ENCODE results near the gene CAP1. TPM values are rescaled to one million over a fixed set of nuclear protein-coding genes. Genes with fewer than 3 reads are reported as not detected.

CAP1 gene
- total RNA-seq, 1 experiment from 2014 or later = 255 TPM

DNA sequence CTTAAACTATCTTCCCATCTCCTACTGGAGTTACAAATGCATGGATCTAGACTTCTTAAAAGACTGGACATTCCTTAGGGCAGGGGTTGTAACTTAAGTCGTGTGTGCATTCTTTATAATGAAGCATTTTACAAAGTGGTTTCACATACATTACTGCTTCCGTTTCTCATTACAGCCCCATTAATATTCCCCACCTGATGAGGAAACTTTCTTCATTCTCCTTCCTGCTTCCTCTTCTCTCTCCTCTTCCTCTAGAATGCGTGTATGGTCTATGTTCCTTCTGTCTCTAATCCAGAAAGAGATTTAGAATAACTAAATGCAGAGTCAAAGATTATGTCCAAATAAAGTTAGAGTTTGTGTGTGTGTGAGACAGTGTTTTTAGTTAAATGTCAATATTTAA is 1.8 kb upstream of the CAP1 start:
- peaks cover 8% of the 10 kb centered on the region for H3K79me1 ChIP-seq (ENCODE audit: insufficient read depth, low read depth, low read length, poor library complexity, severe bottlenecking)
- H3K4ac ChIP-seq (ENCODE audit: low read depth, low read length) = no peak overlapping the region
- H3K79me2 ChIP-seq (ENCODE audit: insufficient read depth, low read length) = peaks cover 22% of the 10 kb centered on the region
- WGBS (ENCODE audit: extremely low coverage, insufficient read length, low lambda C conversion rate) = no CpG with 5 or more reads among the region's 3 CpGs
- H3K23ac ChIP-seq (ENCODE audit: insufficient read length, low read depth, low read length) = no peak overlapping the region
- no peaks in the 10 kb centered on the region for H3K9me3 ChIP-seq (ENCODE audit: control insufficient read depth, low read depth, low read length)
- no peak overlapping the region for H2BK20ac ChIP-seq (ENCODE audit: low read depth, low read length, poor library complexity, severe bottlenecking)
- peaks cover 14% of the 10 kb centered on the region for H3K23me2 ChIP-seq (ENCODE audit: insufficient read length, low read depth, low read length, poor library complexity, severe bottlenecking)
- no peak overlapping the region for H2BK15ac ChIP-seq (ENCODE audit: low read depth, low read length)
- no peak overlapping the region for H3K56ac ChIP-seq (ENCODE audit: insufficient read length, low read depth, low read length)
- no peak overlapping the region for H2BK12ac ChIP-seq (ENCODE audit: insufficient read length, low read depth, low read length)
- H4K8ac ChIP-seq (replicated peaks; ENCODE audit: insufficient read length, low read depth, low read length) = no peak overlapping the region
- no peak overlapping the region for H3K9ac ChIP-seq (ENCODE audit: extremely low read depth, insufficient read length, low read length)
- no peak overlapping the region for H4K91ac ChIP-seq (ENCODE audit: insufficient read length, low read depth, low read length)
- no peak overlapping the region for H3K4me2 ChIP-seq (ENCODE audit: insufficient read depth, insufficient read length, low read length)
- no peak overlapping the region for H2AK5ac ChIP-seq (ENCODE audit: insufficient read length, low read length)
- H3K36me3 Mint-ChIP-seq (ENCODE audit: insufficient read depth in 1 of 3, low read depth in 3 of 3) = peaks cover 13 to 21% (median 17%) of the 10 kb centered on the region in 3 experiments
- TF ChIP-seq, protein P1, sequence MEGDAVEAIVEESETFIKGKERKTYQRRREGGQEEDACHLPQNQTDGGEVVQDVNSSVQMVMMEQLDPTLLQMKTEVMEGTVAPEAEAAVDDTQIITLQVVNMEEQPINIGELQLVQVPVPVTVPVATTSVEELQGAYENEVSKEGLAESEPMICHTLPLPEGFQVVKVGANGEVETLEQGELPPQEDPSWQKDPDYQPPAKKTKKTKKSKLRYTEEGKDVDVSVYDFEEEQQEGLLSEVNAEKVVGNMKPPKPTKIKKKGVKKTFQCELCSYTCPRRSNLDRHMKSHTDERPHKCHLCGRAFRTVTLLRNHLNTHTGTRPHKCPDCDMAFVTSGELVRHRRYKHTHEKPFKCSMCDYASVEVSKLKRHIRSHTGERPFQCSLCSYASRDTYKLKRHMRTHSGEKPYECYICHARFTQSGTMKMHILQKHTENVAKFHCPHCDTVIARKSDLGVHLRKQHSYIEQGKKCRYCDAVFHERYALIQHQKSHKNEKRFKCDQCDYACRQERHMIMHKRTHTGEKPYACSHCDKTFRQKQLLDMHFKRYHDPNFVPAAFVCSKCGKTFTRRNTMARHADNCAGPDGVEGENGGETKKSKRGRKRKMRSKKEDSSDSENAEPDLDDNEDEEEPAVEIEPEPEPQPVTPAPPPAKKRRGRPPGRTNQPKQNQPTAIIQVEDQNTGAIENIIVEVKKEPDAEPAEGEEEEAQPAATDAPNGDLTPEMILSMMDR (conservative IDR thresholded peaks at IDR 0.05) = no peak
- H3K4me1 Mint-ChIP-seq = peaks cover 15 to 23% of the 10 kb centered on the region in 2 experiments
- no peak for DNase-seq
- no peaks in the 10 kb centered on the region for H3K9me3 Mint-ChIP-seq
- no peaks in the 10 kb centered on the region for H4K20me1 ChIP-seq (ENCODE audit: control insufficient read depth, insufficient read depth, insufficient read length)
- no peak overlapping the region for H3K27ac ChIP-seq (ENCODE audit: insufficient read length, low read depth, low read length)
- H4K5ac ChIP-seq (ENCODE audit: insufficient read length, low read depth, low read length) = no peak overlapping the region
- H2BK120ac ChIP-seq (ENCODE audit: low read depth, low read length, poor library complexity, severe bottlenecking) = no peak overlapping the region
- no peak overlapping the region; a peak in 1 of 7 replicates for H3K27ac Mint-ChIP-seq
- no peak overlapping the region for H2AFZ ChIP-seq (ENCODE audit: low read length)
- H3K14ac ChIP-seq (ENCODE audit: insufficient read depth, low read length) = no peak overlapping the region
- peak overlapping the region; percentile 94 to 97; a peak in 4 of 5 replicates for H3K4me3 Mint-ChIP-seq
- H3K4me1 ChIP-seq (ENCODE audit: insufficient read depth, low read length) = no peaks in the 10 kb centered on the region; the same call in none of the 2 replicates
- no peaks in the 10 kb centered on the region for H3K27me3 ChIP-seq (ENCODE audit: insufficient read depth, low read length)
- H3K27me3 Mint-ChIP-seq (ENCODE audit: low read depth) = no peaks in the 10 kb centered on the region
- H3T11ph ChIP-seq (ENCODE audit: low read length) = no peak overlapping the region
- H2BK5ac ChIP-seq (ENCODE audit: insufficient read length, low read length) = no peak overlapping the region
- no peak overlapping the region for H3K18ac ChIP-seq (ENCODE audit: insufficient read length, low read depth, low read length)
